Measurements from ENCODE around the gene IDH3A. TPM values are rescaled to one million over a fixed set of nuclear protein-coding genes. Genes with fewer than 3 reads are reported as not detected.

The IDH3A gene
- total RNA-seq, 1 experiment from 2014 or later, result 112 TPM

DNA sequence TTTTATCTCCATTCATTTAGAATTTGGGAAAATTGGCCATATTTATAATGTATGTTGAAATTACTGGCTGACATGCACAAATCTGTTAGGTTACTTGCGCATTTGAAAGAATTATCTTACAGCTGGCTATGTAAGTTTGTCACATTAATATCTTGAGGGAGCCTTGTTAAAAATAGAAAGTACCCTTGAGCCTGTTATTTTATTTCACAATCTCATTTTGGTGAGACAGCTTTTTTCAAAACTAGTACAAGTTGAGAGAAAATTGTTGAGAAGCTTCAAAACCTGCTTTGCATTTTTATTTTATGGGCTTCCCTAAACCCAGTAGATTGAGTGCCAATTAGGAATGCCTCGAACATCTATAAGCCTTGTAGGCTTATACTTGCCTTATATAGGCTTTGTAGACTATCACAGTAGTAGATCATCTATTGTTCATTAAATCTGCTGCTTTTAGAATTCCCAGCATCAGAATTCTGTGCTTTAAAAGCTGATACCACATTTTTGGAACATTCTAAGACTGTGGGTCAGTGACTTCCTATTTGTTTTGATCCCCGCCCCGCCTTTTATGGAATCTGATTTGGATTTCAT is 6.3 kb downstream of the IDH3A start:
- intact Hi-C loops (cut with micrococcal nuclease; ENCODE audit: unreplicated experiment), result no loop called here
- Histone ChIP-seq H3K9me3 (ENCODE audit: low read depth, low read length, poor library complexity, severe bottlenecking) (no peaks in the 10 kb centered on the region), H3K36me3 (ENCODE audit: insufficient read depth, low read length, poor library complexity, severe bottlenecking) (peaks cover 4% of the 10 kb centered on the region), H3K27me3 (replicated peaks; ENCODE audit: insufficient read depth, low read depth, low read length, poor library complexity) (no peaks in the 10 kb centered on the region), H3K4me3 (ENCODE audit: low read depth, low read length, poor library complexity, severe bottlenecking) (no peak overlapping the region), H3K4me1 (ENCODE audit: insufficient read depth, low read length, poor library complexity, severe bottlenecking) (peaks cover 5% of the 10 kb centered on the region), H3K27ac (ENCODE audit: low read depth, low read length, poor library complexity, severe bottlenecking) (no peak overlapping the region)
- no TSS peak for BruUV-seq (replicated peaks)
- DNase-seq (ENCODE audit: low spot score), result no peak
- TF ChIP-seq, protein P1, sequence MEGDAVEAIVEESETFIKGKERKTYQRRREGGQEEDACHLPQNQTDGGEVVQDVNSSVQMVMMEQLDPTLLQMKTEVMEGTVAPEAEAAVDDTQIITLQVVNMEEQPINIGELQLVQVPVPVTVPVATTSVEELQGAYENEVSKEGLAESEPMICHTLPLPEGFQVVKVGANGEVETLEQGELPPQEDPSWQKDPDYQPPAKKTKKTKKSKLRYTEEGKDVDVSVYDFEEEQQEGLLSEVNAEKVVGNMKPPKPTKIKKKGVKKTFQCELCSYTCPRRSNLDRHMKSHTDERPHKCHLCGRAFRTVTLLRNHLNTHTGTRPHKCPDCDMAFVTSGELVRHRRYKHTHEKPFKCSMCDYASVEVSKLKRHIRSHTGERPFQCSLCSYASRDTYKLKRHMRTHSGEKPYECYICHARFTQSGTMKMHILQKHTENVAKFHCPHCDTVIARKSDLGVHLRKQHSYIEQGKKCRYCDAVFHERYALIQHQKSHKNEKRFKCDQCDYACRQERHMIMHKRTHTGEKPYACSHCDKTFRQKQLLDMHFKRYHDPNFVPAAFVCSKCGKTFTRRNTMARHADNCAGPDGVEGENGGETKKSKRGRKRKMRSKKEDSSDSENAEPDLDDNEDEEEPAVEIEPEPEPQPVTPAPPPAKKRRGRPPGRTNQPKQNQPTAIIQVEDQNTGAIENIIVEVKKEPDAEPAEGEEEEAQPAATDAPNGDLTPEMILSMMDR (conservative IDR thresholded peaks at IDR 0.05; ENCODE audit: low read depth, low read length), result no peak
- no peak for TF ChIP-seq EZH2 (IDR thresholded peaks at IDR 0.05; ENCODE audit: borderline replicate concordance, low read depth, low read length, poor library complexity, severe bottlenecking)
- ChIA-PET CTCF (no interaction called here), POLR2A (ENCODE audit: low non-redundant PET) (no interaction called here)

DNA sequence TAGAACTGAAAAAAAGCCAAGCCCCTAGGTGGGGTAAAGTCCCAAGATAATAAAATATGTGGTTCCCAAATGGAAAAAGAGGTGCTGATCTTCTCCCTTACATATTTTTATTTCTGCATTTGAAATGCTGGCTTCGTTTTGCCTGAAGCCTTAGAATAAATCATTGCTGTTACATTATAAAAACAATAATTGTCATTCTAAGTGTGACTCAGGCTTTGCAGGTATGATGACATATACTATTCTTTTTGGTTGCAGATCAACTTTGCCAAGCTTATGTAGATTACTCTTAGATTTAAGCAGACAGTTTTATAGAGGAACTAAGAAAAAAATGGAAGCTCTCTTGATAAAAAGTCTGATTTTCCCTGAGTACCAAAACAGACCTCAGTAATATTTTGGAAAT is 7.5 kb downstream of the IDH3A start:
- intact Hi-C loops (cut with micrococcal nuclease; ENCODE audit: unreplicated experiment), result no loop called here

DNA sequence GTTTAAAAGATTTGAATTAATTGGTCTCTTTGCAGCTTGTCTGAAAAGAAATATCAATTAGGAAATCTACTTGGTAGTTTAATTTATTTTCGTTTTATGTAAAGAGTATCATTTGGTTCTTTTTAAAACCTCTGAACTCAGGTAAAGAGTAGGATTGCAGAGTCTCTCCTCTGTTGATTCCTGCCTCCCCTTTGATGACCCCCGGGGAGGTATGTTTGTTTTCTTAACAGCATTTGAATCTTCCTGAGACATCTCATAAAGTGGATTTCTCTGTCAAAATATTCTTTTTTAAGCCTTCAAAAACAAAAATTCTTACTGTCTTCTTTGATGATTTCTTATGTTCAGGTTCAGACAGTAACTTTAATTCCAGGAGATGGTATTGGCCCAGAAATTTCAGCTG is 8.0 kb downstream of the IDH3A start:
- no peaks in the 10 kb centered on the region for H3K9me3 ChIP-seq (ENCODE audit: low read depth, low read length, poor library complexity, severe bottlenecking)

More for the DNA sequence above, 7.5 kb downstream of the IDH3A start:
- no peak overlapping the region for H3K4me3 ChIP-seq (ENCODE audit: low read depth, low read length, poor library complexity, severe bottlenecking)
- ChIA-PET CTCF (no interaction called here), POLR2A (ENCODE audit: low non-redundant PET) (no interaction called here)
- BruUV-seq (replicated peaks), result no TSS peak
- DNase-seq (ENCODE audit: low spot score), result no peak
- no peak overlapping the region for H3K27ac ChIP-seq (ENCODE audit: low read depth, low read length, poor library complexity, severe bottlenecking)
- no peak for TF ChIP-seq EZH2 (IDR thresholded peaks at IDR 0.05; ENCODE audit: borderline replicate concordance, low read depth, low read length, poor library complexity, severe bottlenecking)
- TF ChIP-seq, protein P1 (conservative IDR thresholded peaks at IDR 0.05; ENCODE audit: low read depth, low read length), result no peak
- H3K27me3 ChIP-seq (replicated peaks; ENCODE audit: insufficient read depth, low read depth, low read length, poor library complexity), result no peaks in the 10 kb centered on the region
- peaks cover 10% of the 10 kb centered on the region for H3K36me3 ChIP-seq (ENCODE audit: insufficient read depth, low read length, poor library complexity, severe bottlenecking)
- H3K9me3 ChIP-seq (ENCODE audit: low read depth, low read length, poor library complexity, severe bottlenecking), result no peaks in the 10 kb centered on the region
- peaks cover 5% of the 10 kb centered on the region for H3K4me1 ChIP-seq (ENCODE audit: insufficient read depth, low read length, poor library complexity, severe bottlenecking)

DNA sequence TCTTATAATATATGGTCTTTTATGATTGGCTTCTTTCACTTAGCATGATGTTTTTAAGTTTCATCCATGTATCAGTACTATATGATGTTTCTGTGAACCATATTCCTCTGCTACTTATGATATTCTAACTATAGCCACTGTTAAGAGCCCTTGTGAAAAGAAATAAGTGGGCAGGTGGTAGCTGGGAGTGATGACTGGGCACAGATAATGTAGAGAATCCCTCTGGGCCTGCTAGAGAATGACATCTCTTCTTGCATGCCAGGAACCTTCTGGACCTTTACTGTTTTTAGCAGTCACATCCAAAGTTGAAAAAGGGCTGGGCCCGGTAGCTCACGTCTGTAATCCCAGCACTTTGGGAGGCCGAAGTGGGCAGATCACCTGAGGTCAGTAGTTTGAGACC is 10.2 kb downstream of the IDH3A start:
- no TSS peak for BruUV-seq (replicated peaks)
- H3K4me1 ChIP-seq (ENCODE audit: insufficient read depth, low read length, poor library complexity, severe bottlenecking), result peaks cover 5% of the 10 kb centered on the region
- H3K27me3 ChIP-seq (replicated peaks; ENCODE audit: insufficient read depth, low read depth, low read length, poor library complexity), result no peaks in the 10 kb centered on the region
- H3K36me3 ChIP-seq (ENCODE audit: insufficient read depth, low read length, poor library complexity, severe bottlenecking), result peaks cover 14% of the 10 kb centered on the region
- H3K9me3 ChIP-seq (ENCODE audit: low read depth, low read length, poor library complexity, severe bottlenecking), result no peaks in the 10 kb centered on the region
- CTCF ChIA-PET, result no interaction called here
- no peak for DNase-seq (ENCODE audit: low spot score)
- TF ChIP-seq, protein P1 (conservative IDR thresholded peaks at IDR 0.05; ENCODE audit: low read depth, low read length), result no peak
- TF ChIP-seq EZH2 (IDR thresholded peaks at IDR 0.05; ENCODE audit: borderline replicate concordance, low read depth, low read length, poor library complexity, severe bottlenecking), result no peak
- POLR2A ChIA-PET (ENCODE audit: low non-redundant PET), result no interaction called here
- H3K27ac ChIP-seq (ENCODE audit: low read depth, low read length, poor library complexity, severe bottlenecking), result no peak overlapping the region
- H3K4me3 ChIP-seq (ENCODE audit: low read depth, low read length, poor library complexity, severe bottlenecking), result no peak overlapping the region
- intact Hi-C loops (cut with micrococcal nuclease; ENCODE audit: unreplicated experiment), result no loop called here

More for the DNA sequence above, 8.0 kb downstream of the IDH3A start:
- H3K36me3 ChIP-seq (ENCODE audit: insufficient read depth, low read length, poor library complexity, severe bottlenecking), result peaks cover 10% of the 10 kb centered on the region
- H3K27ac ChIP-seq (ENCODE audit: low read depth, low read length, poor library complexity, severe bottlenecking), result no peak overlapping the region
- H3K27me3 ChIP-seq (replicated peaks; ENCODE audit: insufficient read depth, low read depth, low read length, poor library complexity), result no peaks in the 10 kb centered on the region
- POLR2A ChIA-PET (ENCODE audit: low non-redundant PET), result no interaction called here
- no peak overlapping the region for H3K4me3 ChIP-seq (ENCODE audit: low read depth, low read length, poor library complexity, severe bottlenecking)
- H3K4me1 ChIP-seq (ENCODE audit: insufficient read depth, low read length, poor library complexity, severe bottlenecking), result peaks cover 5% of the 10 kb centered on the region
- no peak for DNase-seq (ENCODE audit: low spot score)
- no peak for TF ChIP-seq EZH2 (IDR thresholded peaks at IDR 0.05; ENCODE audit: borderline replicate concordance, low read depth, low read length, poor library complexity, severe bottlenecking)
- intact Hi-C loops (cut with micrococcal nuclease; ENCODE audit: unreplicated experiment), result no loop called here
- no TSS peak for BruUV-seq (replicated peaks)
- CTCF ChIA-PET, result no interaction called here

Data from A673 (cell line).